AG09309 (cell line): ENCODE measurements around the gene CABP4.

Source experiments
- DNase-seq: peaks from one replicate; pipeline ENCODE4 v3.0.0-alpha.2; 2010; ENCODE audit warnings: low read depth
- H3K4me3 ChIP-seq: 2 replicates; pipeline ENCODE4 v1.5.1; 2011; ENCODE audit warnings: mild to moderate bottlenecking, low read depth, low read length, moderate library complexity; ENCODE audit not compliant: control insufficient read depth
- CTCF ChIP-seq: IDR thresholded peaks from 2 replicates; pipeline ENCODE4 v1.5.1; 2011; ENCODE audit warnings: mild to moderate bottlenecking, low read depth, low read length, inconsistent platforms; ENCODE audit not compliant: insufficient read depth, control insufficient read depth; ENCODE audit errors: missing control alignments

The CABP4 gene

DNA sequence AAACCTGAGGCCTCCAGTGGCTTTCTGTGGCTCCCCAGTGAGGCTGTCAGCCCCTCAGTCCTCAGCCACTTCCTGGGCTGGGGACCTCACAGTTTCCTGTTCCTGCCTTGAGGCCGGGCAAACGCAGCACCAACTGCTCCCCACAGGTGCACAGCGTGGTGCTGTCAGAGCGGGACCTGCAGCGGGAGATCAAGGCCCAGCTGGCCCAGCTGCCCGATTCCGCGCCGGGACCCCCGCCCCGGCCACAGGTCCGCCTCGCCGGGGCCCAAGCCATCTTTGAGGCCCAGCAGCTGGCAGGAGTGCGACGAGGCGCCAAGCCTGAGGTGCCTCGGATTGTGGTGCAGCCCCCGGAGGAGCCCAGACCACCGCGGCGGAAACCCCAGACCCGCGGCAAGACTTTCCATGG is 45.9 kb upstream of the CABP4 start:
- no peak for DNase-seq
- no peak overlapping the region for H3K4me3 ChIP-seq
- no peak for TF ChIP-seq CTCF

- no peak overlapping the region for H3K4me3 ChIP-seq
- no peak for DNase-seq
- TF ChIP-seq CTCF = no peak
These were observed 45.3 kb upstream of the CABP4 start for GRCh38 chr11:67409781-67410368.

GRCh38 chr11:67410369-67410831 is 44.8 kb upstream of the CABP4 start:
- no peak for TF ChIP-seq CTCF
- no peak overlapping the region for H3K4me3 ChIP-seq
- no peak for DNase-seq

- H3K4me3 ChIP-seq = no peak overlapping the region
- no peak for DNase-seq
- no peak for TF ChIP-seq CTCF
These were observed 44.0 kb upstream of the CABP4 start for GRCh38 chr11:67410984-67411784.

- no peak overlapping the region for H3K4me3 ChIP-seq
- no peak for TF ChIP-seq CTCF
- DNase-seq = no peak
These were observed 43.4 kb upstream of the CABP4 start for GRCh38 chr11:67411785-67412152.

DNA sequence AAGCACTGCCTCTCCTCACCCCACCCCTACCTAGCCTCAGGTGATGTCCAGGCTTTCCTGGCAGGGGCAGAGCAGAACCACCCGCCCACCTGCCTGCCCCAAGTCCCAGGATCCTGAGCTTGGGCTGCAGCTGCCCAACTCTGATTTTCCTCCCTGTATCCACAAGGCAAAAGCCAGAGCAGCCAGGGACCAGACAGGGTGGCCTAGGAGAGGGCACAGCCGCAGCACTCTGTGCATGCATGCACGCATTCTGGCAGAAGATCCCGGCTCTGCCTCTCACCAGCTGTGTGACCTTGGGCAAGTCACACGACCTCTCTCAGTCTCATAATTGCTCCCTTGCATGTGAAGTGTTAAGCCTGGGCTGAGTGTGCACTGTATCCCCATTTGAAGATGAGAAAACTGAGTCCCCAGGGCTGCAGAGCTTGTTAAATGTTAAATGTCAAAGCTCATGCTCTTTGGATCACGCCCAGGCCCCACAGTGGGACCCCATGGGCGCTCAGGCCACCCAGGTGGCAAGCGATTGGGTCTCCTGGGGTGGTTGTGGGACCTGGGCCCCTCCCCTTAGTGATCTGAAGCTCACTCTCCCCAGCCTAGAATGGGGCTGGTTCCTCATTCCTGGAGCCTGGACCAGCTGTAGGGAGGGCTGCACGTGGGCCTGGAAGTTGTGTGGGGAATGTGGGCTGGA is 42.5 kb upstream of the CABP4 start:
- no peak for TF ChIP-seq CTCF
- no peak for DNase-seq
- no peak overlapping the region for H3K4me3 ChIP-seq
